GM12892 (cell line): Measurements from ENCODE around the gene PERM1.

Source experiments
- POLR2A ChIP-seq: IDR thresholded peaks from 2 replicates; pipeline ENCODE4 v1.6.1; 2011; ENCODE audit warnings: low read depth, low read length, control low read depth
- POLR2AphosphoS5 ChIP-seq: IDR thresholded peaks from 2 replicates; pipeline ENCODE4 v1.6.1; 2011; ENCODE audit warnings: low read depth, low read length, control low read depth

DNA sequence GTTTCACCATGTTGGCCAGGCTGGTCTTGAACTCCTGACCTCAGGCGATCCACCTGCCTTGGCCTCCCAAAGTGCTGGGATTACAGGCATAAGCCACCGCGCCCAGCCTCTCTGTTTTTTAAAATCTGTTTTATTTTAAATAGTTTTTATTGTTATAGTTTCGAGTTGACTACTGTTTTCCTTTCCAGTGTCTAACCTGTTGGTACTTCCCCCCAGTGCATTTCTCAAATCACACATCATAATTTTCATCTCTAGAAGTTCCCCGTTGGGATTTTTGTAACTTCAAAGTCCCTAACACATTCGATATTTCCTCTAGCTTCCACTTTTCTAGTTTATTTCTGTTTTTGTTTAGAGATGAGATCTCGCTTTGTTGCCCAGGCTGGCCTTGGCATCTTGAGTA is 10.5 kb upstream of the PERM1 start:
- TF ChIP-seq POLR2AphosphoS5 (no peak), POLR2A (no peak)
